Measurements from ENCODE around the gene HIVEP3. TPM values are rescaled to one million over a fixed set of nuclear protein-coding genes. Genes with fewer than 3 reads are reported as not detected.

The HIVEP3 gene
- total RNA-seq, 1 donor = 1.8 TPM

DNA sequence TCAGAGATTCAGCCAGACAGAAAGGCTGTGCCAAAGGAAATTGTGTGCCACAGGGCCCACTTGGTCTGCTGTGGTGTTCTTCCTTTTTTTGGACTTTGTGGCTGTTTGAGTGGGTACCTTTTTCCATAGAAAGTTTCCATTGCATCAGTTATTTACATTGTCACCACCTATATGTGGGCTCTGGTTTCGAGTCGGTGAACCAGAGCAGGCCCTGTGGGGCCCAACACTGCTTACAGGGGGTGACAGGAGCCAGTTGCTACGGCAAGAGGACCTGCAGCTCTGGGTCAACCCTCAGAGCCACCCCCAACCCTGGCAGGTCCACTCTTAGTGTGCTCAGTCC lies 277.3 kb downstream of the HIVEP3 start:
- Histone ChIP-seq H3K4me2 (ENCODE audit: insufficient read depth, low read length) (no peak overlapping the region), H3K9me3 (ENCODE audit: low read depth, low read length) (no peaks in the 10 kb centered on the region), H3K79me2 (ENCODE audit: insufficient read depth, low read length) (peaks cover 57% of the 10 kb centered on the region), H4K20me1 (ENCODE audit: insufficient read depth, low read length) (peaks cover 2% of the 10 kb centered on the region), H3K4me3 (ENCODE audit: insufficient read depth, low read length) (no peak overlapping the region), H3K27me3 (ENCODE audit: insufficient read depth, low read length) (no peaks in the 10 kb centered on the region), H3K4me1 (ENCODE audit: insufficient read depth, low read length) (peaks cover 15% of the 10 kb centered on the region), H2AFZ (ENCODE audit: low read length) (no peak overlapping the region), H3K36me3 (ENCODE audit: insufficient read depth, low read length) (no peaks in the 10 kb centered on the region), H3K27ac (ENCODE audit: low read depth, low read length) (no peak overlapping the region)
- DNase-seq (ENCODE audit: insufficient read length, low spot score, missing footprints) = no peak
- TF ChIP-seq, protein P1, sequence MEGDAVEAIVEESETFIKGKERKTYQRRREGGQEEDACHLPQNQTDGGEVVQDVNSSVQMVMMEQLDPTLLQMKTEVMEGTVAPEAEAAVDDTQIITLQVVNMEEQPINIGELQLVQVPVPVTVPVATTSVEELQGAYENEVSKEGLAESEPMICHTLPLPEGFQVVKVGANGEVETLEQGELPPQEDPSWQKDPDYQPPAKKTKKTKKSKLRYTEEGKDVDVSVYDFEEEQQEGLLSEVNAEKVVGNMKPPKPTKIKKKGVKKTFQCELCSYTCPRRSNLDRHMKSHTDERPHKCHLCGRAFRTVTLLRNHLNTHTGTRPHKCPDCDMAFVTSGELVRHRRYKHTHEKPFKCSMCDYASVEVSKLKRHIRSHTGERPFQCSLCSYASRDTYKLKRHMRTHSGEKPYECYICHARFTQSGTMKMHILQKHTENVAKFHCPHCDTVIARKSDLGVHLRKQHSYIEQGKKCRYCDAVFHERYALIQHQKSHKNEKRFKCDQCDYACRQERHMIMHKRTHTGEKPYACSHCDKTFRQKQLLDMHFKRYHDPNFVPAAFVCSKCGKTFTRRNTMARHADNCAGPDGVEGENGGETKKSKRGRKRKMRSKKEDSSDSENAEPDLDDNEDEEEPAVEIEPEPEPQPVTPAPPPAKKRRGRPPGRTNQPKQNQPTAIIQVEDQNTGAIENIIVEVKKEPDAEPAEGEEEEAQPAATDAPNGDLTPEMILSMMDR (IDR thresholded peaks at IDR 0.05; ENCODE audit: extremely low read depth, low read depth, low read length) = no peak

GRCh38 chr1:41640756-41641474 lies 277.8 kb downstream of the HIVEP3 start:
- Histone ChIP-seq H3K27ac (ENCODE audit: low read depth, low read length) (no peak overlapping the region), H3K9me3 (ENCODE audit: low read depth, low read length) (no peaks in the 10 kb centered on the region)

GRCh38 chr1:41640141-41640751 lies 278.5 kb downstream of the HIVEP3 start:
- TF ChIP-seq, protein P1 (IDR thresholded peaks at IDR 0.05; ENCODE audit: extremely low read depth, low read depth, low read length) = no peak
- DNase-seq (ENCODE audit: insufficient read length, low spot score, missing footprints) = no peak
- Histone ChIP-seq H3K79me2 (ENCODE audit: insufficient read depth, low read length) (peaks cover 54% of the 10 kb centered on the region), H3K27me3 (ENCODE audit: insufficient read depth, low read length) (no peaks in the 10 kb centered on the region), H3K4me2 (ENCODE audit: insufficient read depth, low read length) (no peak overlapping the region), H4K20me1 (ENCODE audit: insufficient read depth, low read length) (peaks cover 2% of the 10 kb centered on the region), H3K4me1 (ENCODE audit: insufficient read depth, low read length) (peaks cover 15% of the 10 kb centered on the region), H3K9me3 (ENCODE audit: low read depth, low read length) (no peaks in the 10 kb centered on the region), H3K4me3 (ENCODE audit: insufficient read depth, low read length) (no peak overlapping the region), H2AFZ (ENCODE audit: low read length) (no peak overlapping the region), H3K36me3 (ENCODE audit: insufficient read depth, low read length) (no peaks in the 10 kb centered on the region), H3K27ac (ENCODE audit: low read depth, low read length) (peak overlapping the region; percentile 93)

More at GRCh38 chr1:41640756-41641474, 277.8 kb downstream of the HIVEP3 start:
- H3K79me2 ChIP-seq (ENCODE audit: insufficient read depth, low read length) = peaks cover 55% of the 10 kb centered on the region
- H3K36me3 ChIP-seq (ENCODE audit: insufficient read depth, low read length) = no peaks in the 10 kb centered on the region
- no peak overlapping the region for H3K4me2 ChIP-seq (ENCODE audit: insufficient read depth, low read length)
- no peaks in the 10 kb centered on the region for H3K27me3 ChIP-seq (ENCODE audit: insufficient read depth, low read length)
- DNase-seq (ENCODE audit: insufficient read length, low spot score, missing footprints) = no peak
- peaks cover 15% of the 10 kb centered on the region for H3K4me1 ChIP-seq (ENCODE audit: insufficient read depth, low read length)
- H2AFZ ChIP-seq (ENCODE audit: low read length) = no peak overlapping the region
- TF ChIP-seq, protein P1 (IDR thresholded peaks at IDR 0.05; ENCODE audit: extremely low read depth, low read depth, low read length) = no peak
- H4K20me1 ChIP-seq (ENCODE audit: insufficient read depth, low read length) = peaks cover 2% of the 10 kb centered on the region
- H3K4me3 ChIP-seq (ENCODE audit: insufficient read depth, low read length) = no peak overlapping the region

DNA sequence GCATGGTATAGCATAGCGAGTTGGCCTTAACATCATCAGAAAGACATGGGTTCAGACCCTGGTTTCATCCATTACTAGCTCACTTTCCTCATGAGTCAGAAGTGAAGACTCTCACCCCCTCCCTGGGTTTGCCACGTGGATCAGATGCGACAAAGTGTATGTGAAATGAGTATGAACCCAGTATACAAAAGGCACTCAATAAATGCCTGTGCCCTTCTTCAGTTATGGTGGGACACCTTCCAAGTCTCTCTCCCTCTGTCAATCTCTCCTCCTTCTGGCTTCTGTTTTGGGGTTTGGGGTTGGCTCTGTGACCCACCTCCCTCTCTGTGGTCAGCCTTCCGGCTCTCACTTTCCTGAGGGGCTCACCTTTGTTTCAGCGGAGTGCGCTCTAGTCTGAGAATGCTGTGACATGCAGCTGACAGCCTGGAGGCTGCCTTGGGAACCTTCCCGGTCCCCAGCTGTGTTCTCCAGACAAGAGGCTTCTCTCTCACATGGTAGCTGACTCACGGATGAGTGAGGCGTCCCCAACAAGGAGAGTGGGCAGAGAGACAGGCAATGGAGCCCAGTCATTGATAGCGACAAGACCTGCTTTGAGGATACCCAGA lies 279.3 kb downstream of the HIVEP3 start:
- Histone ChIP-seq H3K79me2 (ENCODE audit: insufficient read depth, low read length) (peaks cover 54% of the 10 kb centered on the region), H3K27ac (ENCODE audit: low read depth, low read length) (peak overlapping the region; percentile 93), H2AFZ (ENCODE audit: low read length) (peak overlapping the region; percentile 63), H3K4me1 (ENCODE audit: insufficient read depth, low read length) (peaks cover 15% of the 10 kb centered on the region), H3K4me3 (ENCODE audit: insufficient read depth, low read length) (peak overlapping the region; percentile 14), H3K27me3 (ENCODE audit: insufficient read depth, low read length) (no peaks in the 10 kb centered on the region), H3K9me3 (ENCODE audit: low read depth, low read length) (no peaks in the 10 kb centered on the region), H3K4me2 (ENCODE audit: insufficient read depth, low read length) (peak overlapping the region; percentile 67), H3K36me3 (ENCODE audit: insufficient read depth, low read length) (no peaks in the 10 kb centered on the region), H4K20me1 (ENCODE audit: insufficient read depth, low read length) (peaks cover 2% of the 10 kb centered on the region)
- TF ChIP-seq, protein P1 (IDR thresholded peaks at IDR 0.05; ENCODE audit: extremely low read depth, low read depth, low read length) = no peak
- peak; percentile 88 for DNase-seq (ENCODE audit: insufficient read length, low spot score, missing footprints)

All from osteoblast (primary cell).